H9 (cell line): ENCODE data around the gene F13A1. TPM values are rescaled to one million over a fixed set of nuclear protein-coding genes. Genes with fewer than 3 reads are reported as not detected.

Experiments
- DNase-seq: peaks from one replicate; pipeline ENCODE4 v3.0.0-alpha.2; 2017
- H2AFZ ChIP-seq: one replicate; pipeline ENCODE4 v1.6.1; 2013; ENCODE audit warnings: mild to moderate bottlenecking, low read length, control low read depth, moderate library complexity
- H2AK5ac ChIP-seq: 2 replicates; pipeline ENCODE4 v1.6.1; 2013; ENCODE audit warnings: low read length, control low read depth, mixed read lengths; ENCODE audit not compliant: insufficient read length
- H2BK120ac ChIP-seq: one replicate; pipeline ENCODE4 v1.6.1; 2013; ENCODE audit warnings: low read depth, mild to moderate bottlenecking, low read length, control low read depth, inconsistent platforms; ENCODE audit not compliant: poor library complexity, severe bottlenecking
- H2BK12ac ChIP-seq: 2 replicates; pipeline ENCODE4 v1.6.1; 2013; ENCODE audit warnings: low read length, control low read depth, mixed read lengths, low read depth; ENCODE audit not compliant: insufficient read length
- H2BK15ac ChIP-seq: 2 replicates; pipeline ENCODE4 v1.6.1; 2013; ENCODE audit warnings: low read depth, low read length, control low read depth
- H2BK20ac ChIP-seq: one replicate; pipeline ENCODE4 v1.6.1; 2013; ENCODE audit warnings: low read depth, mild to moderate bottlenecking, low read length, control low read depth, inconsistent platforms; ENCODE audit not compliant: poor library complexity, severe bottlenecking
- H2BK5ac ChIP-seq: 2 replicates; pipeline ENCODE4 v1.6.1; 2013; ENCODE audit warnings: low read length, control low read depth, mixed read lengths; ENCODE audit not compliant: insufficient read length
- H3K14ac ChIP-seq: 2 replicates; pipeline ENCODE4 v1.6.1; 2013; ENCODE audit warnings: low read length, control low read depth; ENCODE audit not compliant: insufficient read depth
- H3K18ac ChIP-seq: 2 replicates; pipeline ENCODE4 v1.6.1; 2013; ENCODE audit warnings: low read depth, mild to moderate bottlenecking, mixed read lengths, low read length, control low read depth; ENCODE audit not compliant: insufficient read length
- H3K23ac ChIP-seq: 2 replicates; pipeline ENCODE4 v1.6.1; 2013; ENCODE audit warnings: low read length, control low read depth, mixed read lengths, low read depth; ENCODE audit not compliant: insufficient read length
- H3K23me2 ChIP-seq: 2 replicates; pipeline ENCODE4 v1.6.1; 2013; ENCODE audit warnings: low read depth, mild to moderate bottlenecking, mixed read lengths, low read length, control low read depth; ENCODE audit not compliant: insufficient read length, poor library complexity, severe bottlenecking
- H3K27ac ChIP-seq: 2 replicates; pipeline ENCODE4 v1.5.1; 2013; ENCODE audit warnings: low read length, control low read depth, mixed read lengths, low read depth; ENCODE audit not compliant: insufficient read length
- H3K27me3 ChIP-seq: 2 replicates; pipeline ENCODE4 v1.6.1; 2013; ENCODE audit warnings: low read length, control low read depth, inconsistent platforms; ENCODE audit not compliant: insufficient read depth
- H3K4ac ChIP-seq: 2 replicates; pipeline ENCODE4 v1.6.1; 2013; ENCODE audit warnings: low read depth, mild to moderate bottlenecking, control low read depth, inconsistent platforms, low read length, moderate library complexity
- H3K4me1 ChIP-seq: 2 replicates; pipeline ENCODE4 v1.6.1; 2013; ENCODE audit warnings: low read length, control low read depth, inconsistent platforms; ENCODE audit not compliant: insufficient read depth
- H3K4me2 ChIP-seq: 2 replicates; pipeline ENCODE4 v1.6.1; 2013; ENCODE audit warnings: low read length, control low read depth, mixed read lengths; ENCODE audit not compliant: insufficient read length, insufficient read depth
- H3K56ac ChIP-seq: 2 replicates; pipeline ENCODE4 v1.6.1; 2013; ENCODE audit warnings: low read depth, mild to moderate bottlenecking, mixed read lengths, low read length, control low read depth; ENCODE audit not compliant: insufficient read length
- H3K79me1 ChIP-seq: 2 replicates; pipeline ENCODE4 v1.6.1; 2013; ENCODE audit warnings: low read depth, mild to moderate bottlenecking, moderate library complexity, low read length, control low read depth, inconsistent platforms; ENCODE audit not compliant: insufficient read depth, poor library complexity, severe bottlenecking
- H3K79me2 ChIP-seq: 2 replicates; pipeline ENCODE4 v1.6.1; 2013; ENCODE audit warnings: low read length, control low read depth, inconsistent platforms; ENCODE audit not compliant: insufficient read depth
- H3K9ac ChIP-seq: 2 replicates; pipeline ENCODE4 v1.6.1; 2013; ENCODE audit warnings: low read length, control low read depth, mixed read lengths; ENCODE audit not compliant: insufficient read length; ENCODE audit errors: extremely low read depth
- H3K9me3 ChIP-seq: one replicate; pipeline ENCODE4 v1.6.1; 2013; ENCODE audit warnings: low read depth, low read length, inconsistent platforms; ENCODE audit not compliant: control insufficient read depth
- H3T11ph ChIP-seq: one replicate; pipeline ENCODE4 v1.6.1; 2013; ENCODE audit warnings: mild to moderate bottlenecking, low read length, control low read depth, inconsistent platforms
- H4K20me1 ChIP-seq: one replicate; pipeline ENCODE4 v1.6.1; 2013; ENCODE audit not compliant: control insufficient read depth, insufficient read length, insufficient read depth
- H4K5ac ChIP-seq: 2 replicates; pipeline ENCODE4 v1.6.1; 2013; ENCODE audit warnings: low read depth, mild to moderate bottlenecking, mixed read lengths, low read length, control low read depth; ENCODE audit not compliant: insufficient read length
- H4K8ac ChIP-seq: replicated peaks from 2 replicates; pipeline ENCODE4 v1.6.1; 2013; ENCODE audit warnings: low read length, control low read depth, mixed read lengths, low read depth; ENCODE audit not compliant: insufficient read length
- H4K91ac ChIP-seq: 2 replicates; pipeline ENCODE4 v1.6.1; 2013; ENCODE audit warnings: low read depth, mild to moderate bottlenecking, moderate library complexity, mixed read lengths, low read length, control low read depth; ENCODE audit not compliant: insufficient read length
- H3K27ac Mint-ChIP-seq, 3 experiments: 2 replicates in 2 of 3; 3 replicates in 1 of 3; pipeline ENCODE4 v1.8.0; 2020 to 2021; ENCODE audit warnings: mixed read lengths in 3 of 3, mild to moderate bottlenecking in 1 of 3, moderate library complexity in 1 of 3
- H3K27me3 Mint-ChIP-seq: 2 replicates; pipeline ENCODE4 v1.8.0; 2021; ENCODE audit warnings: low read depth, mild to moderate bottlenecking, moderate library complexity, mixed read lengths
- H3K36me3 Mint-ChIP-seq, 3 experiments: 2 replicates in 2 of 3; 3 replicates in 1 of 3; pipeline ENCODE4 v1.8.0; 2020 to 2021; ENCODE audit warnings: low read depth in 3 of 3, mixed read lengths in 3 of 3; ENCODE audit not compliant: insufficient read depth in 1 of 3
- H3K4me1 Mint-ChIP-seq, 2 experiments: 2 replicates each; pipeline ENCODE4 v1.8.0; 2020; ENCODE audit warnings: mixed read lengths in 2 of 2
- H3K4me3 Mint-ChIP-seq, 2 experiments: 2 replicates in 1 of 2; 3 replicates in 1 of 2; pipeline ENCODE4 v1.8.0; 2020 to 2021; ENCODE audit warnings: mild to moderate bottlenecking in 2 of 2, mixed read lengths in 2 of 2, moderate library complexity in 1 of 2
- H3K9me3 Mint-ChIP-seq, 2 experiments: 2 replicates in 1 of 2; 3 replicates in 1 of 2; pipeline ENCODE4 v1.8.0; 2020; ENCODE audit warnings: mild to moderate bottlenecking in 2 of 2, mixed read lengths in 2 of 2, moderate library complexity in 1 of 2
- WGBS: extraction: QIAGEN DNeasy Blood & Tissue Kit; methylation state at CpG from one replicate; pipeline ENCODE4 v1.1.7; 2013; ENCODE audit warnings: missing lambda C conversion rate, low lambda C conversion rate, mixed read lengths; ENCODE audit not compliant: insufficient read length; ENCODE audit errors: extremely low coverage; 5-methylcytosine and 5-hydroxymethylcytosine counted together
- total RNA-seq: library from RNA; stranded (reverse); gene quantifications from 2 replicates; pipeline ENCODE4 v1.2.1, GENCODE V29; 2021
- TF ChIP-seq, protein P1 (sequence below): fragments of 200-600 bp; sonication (generic); conservative IDR thresholded peaks from 3 replicates; pipeline ENCODE4 v1.8.0; 2021; ENCODE audit warnings: antibody characterized with exemption, mild to moderate bottlenecking

F13A1 gene
- total RNA-seq, 1 experiment from 2014 or later = 0.15 TPM

DNA sequence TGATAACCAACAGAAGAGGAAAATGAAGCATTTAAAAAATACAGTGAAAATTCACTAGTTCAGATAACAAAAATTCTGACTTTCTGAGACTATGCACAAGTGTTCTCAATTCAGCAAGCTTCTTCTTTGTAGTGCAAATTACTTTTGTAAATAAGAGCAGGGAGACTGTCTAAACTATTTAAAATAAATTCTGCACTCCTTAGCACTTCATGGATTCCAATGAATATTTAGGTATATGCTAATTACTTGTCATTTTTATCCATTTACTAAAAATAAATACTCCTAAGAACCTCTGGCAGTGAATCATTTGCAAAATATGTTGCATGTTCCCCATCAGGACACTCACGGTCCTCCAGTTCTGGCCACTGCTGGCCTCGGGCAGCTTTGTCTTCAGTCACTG is 139.8 kb downstream of the F13A1 start:
- H2BK15ac ChIP-seq = no peak overlapping the region
- H2BK5ac ChIP-seq = no peak overlapping the region
- no peaks in the 10 kb centered on the region for H3K9me3 Mint-ChIP-seq
- no peaks in the 10 kb centered on the region for H3K23me2 ChIP-seq
- no peak overlapping the region for H3K27ac Mint-ChIP-seq
- no peak overlapping the region for H3K9ac ChIP-seq
- no peak overlapping the region for H3K23ac ChIP-seq
- no peak overlapping the region for H2BK20ac ChIP-seq
- no peak overlapping the region for H3K27ac ChIP-seq
- H4K91ac ChIP-seq = no peak overlapping the region
- no peaks in the 10 kb centered on the region for H4K20me1 ChIP-seq
- H3K27me3 Mint-ChIP-seq = no peaks in the 10 kb centered on the region; the same call in 1 of the 2 replicates
- H2AK5ac ChIP-seq = no peak overlapping the region
- no peak overlapping the region for H3T11ph ChIP-seq
- no peak overlapping the region for H4K5ac ChIP-seq
- H3K79me1 ChIP-seq = no peaks in the 10 kb centered on the region
- no peak overlapping the region for H3K14ac ChIP-seq
- H3K27me3 ChIP-seq = no peaks in the 10 kb centered on the region
- no peaks in the 10 kb centered on the region for H3K79me2 ChIP-seq
- no peak overlapping the region for H3K56ac ChIP-seq
- peaks cover 4 to 10% of the 10 kb centered on the region in 2 experiments; a peak in 2 of 4 replicates for H3K4me1 Mint-ChIP-seq
- H2AFZ ChIP-seq = no peak overlapping the region
- no peak overlapping the region for H3K4ac ChIP-seq
- no peaks in the 10 kb centered on the region for H3K4me1 ChIP-seq
- no peak overlapping the region for H2BK12ac ChIP-seq
- DNase-seq = no peak
- no peak overlapping the region for H2BK120ac ChIP-seq
- no peak overlapping the region for H3K4me3 Mint-ChIP-seq
- H4K8ac ChIP-seq = no peak overlapping the region
- no peak overlapping the region for H3K4me2 ChIP-seq
- no CpG with 5 or more reads among the region's 2 CpGs for WGBS
- no peaks in the 10 kb centered on the region for H3K9me3 ChIP-seq
- TF ChIP-seq, protein P1, sequence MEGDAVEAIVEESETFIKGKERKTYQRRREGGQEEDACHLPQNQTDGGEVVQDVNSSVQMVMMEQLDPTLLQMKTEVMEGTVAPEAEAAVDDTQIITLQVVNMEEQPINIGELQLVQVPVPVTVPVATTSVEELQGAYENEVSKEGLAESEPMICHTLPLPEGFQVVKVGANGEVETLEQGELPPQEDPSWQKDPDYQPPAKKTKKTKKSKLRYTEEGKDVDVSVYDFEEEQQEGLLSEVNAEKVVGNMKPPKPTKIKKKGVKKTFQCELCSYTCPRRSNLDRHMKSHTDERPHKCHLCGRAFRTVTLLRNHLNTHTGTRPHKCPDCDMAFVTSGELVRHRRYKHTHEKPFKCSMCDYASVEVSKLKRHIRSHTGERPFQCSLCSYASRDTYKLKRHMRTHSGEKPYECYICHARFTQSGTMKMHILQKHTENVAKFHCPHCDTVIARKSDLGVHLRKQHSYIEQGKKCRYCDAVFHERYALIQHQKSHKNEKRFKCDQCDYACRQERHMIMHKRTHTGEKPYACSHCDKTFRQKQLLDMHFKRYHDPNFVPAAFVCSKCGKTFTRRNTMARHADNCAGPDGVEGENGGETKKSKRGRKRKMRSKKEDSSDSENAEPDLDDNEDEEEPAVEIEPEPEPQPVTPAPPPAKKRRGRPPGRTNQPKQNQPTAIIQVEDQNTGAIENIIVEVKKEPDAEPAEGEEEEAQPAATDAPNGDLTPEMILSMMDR = no peak
- H3K18ac ChIP-seq = no peak overlapping the region
- no peaks in the 10 kb centered on the region for H3K36me3 Mint-ChIP-seq
